CD4-positive, CD25-positive, alpha-beta regulatory T cell (primary cell): ENCODE measurements around the gene CABP1. TPM values are rescaled to one million over a fixed set of nuclear protein-coding genes. Genes with fewer than 3 reads are reported as not detected.

Experiments used
- ATAC-seq, 2 donors: fragments of 150-1000 bp; cut with Tn5 transposase; one replicate each; pipeline ENCODE4 v1.10.0; 2021; ENCODE audit warnings: low read depth in 2 of 2, moderate number of reproducible peaks in 2 of 2, moderate library complexity in 1 of 2
- DNase-seq, 3 donors: peaks; one replicate each; pipeline versions ENCODE4 v3.0.0 to v3.0.0-alpha.2; 2012 to 2022; ENCODE audit warnings: mixed read lengths in 1 of 3
- H3K27ac ChIP-seq: one replicate; pipeline ENCODE4 v1.7.0; 2013; ENCODE audit warnings: mild to moderate bottlenecking, low read length; ENCODE audit not compliant: insufficient read depth, poor library complexity, severe bottlenecking
- H3K27me3 ChIP-seq: one replicate; pipeline ENCODE4 v1.7.0; 2013; ENCODE audit warnings: low read length; ENCODE audit not compliant: control insufficient read depth, insufficient read depth
- H3K36me3 ChIP-seq: one replicate; pipeline ENCODE4 v1.7.0; 2013; ENCODE audit warnings: mild to moderate bottlenecking, low read length, moderate library complexity; ENCODE audit not compliant: control insufficient read depth, insufficient read depth
- H3K4me1 ChIP-seq: 2 replicates; pipeline ENCODE4 v1.7.0; 2013; ENCODE audit warnings: mild to moderate bottlenecking, low read length; ENCODE audit not compliant: insufficient read depth, control insufficient read depth, poor library complexity, severe bottlenecking
- H3K4me3 ChIP-seq: one replicate; pipeline ENCODE4 v1.7.0; 2013; ENCODE audit warnings: low read depth, mild to moderate bottlenecking, low read length, moderate library complexity
- H3K9me3 ChIP-seq, 2 experiments: 1 replicate in 1 of 2; 2 replicates in 1 of 2; pipeline ENCODE4 v1.7.0; 2013; ENCODE audit warnings: low read length in 2 of 2, mild to moderate bottlenecking in 1 of 2, moderate library complexity in 1 of 2; ENCODE audit not compliant: control insufficient read depth in 2 of 2
- H3K27ac Mint-ChIP-seq, 3 donors: one replicate each; pipeline ENCODE4 v1.8.0; 2020 to 2022; ENCODE audit warnings: mild to moderate bottlenecking in 3 of 3, mixed read lengths in 3 of 3, moderate library complexity in 2 of 3
- H3K27me3 Mint-ChIP-seq: one replicate; pipeline ENCODE4 v1.8.0; 2022; ENCODE audit warnings: mild to moderate bottlenecking, mixed read lengths
- H3K36me3 Mint-ChIP-seq: one replicate; pipeline ENCODE4 v1.8.0; 2020; ENCODE audit warnings: mixed read lengths
- H3K4me1 Mint-ChIP-seq, 4 donors: one replicate each; pipeline ENCODE4 v1.8.0; 2020 to 2022; ENCODE audit warnings: mixed read lengths in 4 of 4, mild to moderate bottlenecking in 1 of 4
- H3K4me3 Mint-ChIP-seq, 4 donors: one replicate each; pipeline ENCODE4 v1.8.0; 2020 to 2022; ENCODE audit warnings: mild to moderate bottlenecking in 4 of 4, mixed read lengths in 4 of 4, moderate library complexity in 3 of 4
- H3K9me3 Mint-ChIP-seq, 7 donors: one replicate each; pipeline ENCODE4 v1.8.0; 2020 to 2022; ENCODE audit warnings: mixed read lengths in 7 of 7, mild to moderate bottlenecking in 3 of 7, moderate library complexity in 2 of 7
- polyA plus RNA-seq, 4 donors: library from polyadenylated mRNA; unstranded; fragments of 300-500 nt; fragmentation: Illumina TruSeq; gene quantifications; one replicate each; pipeline ENCODE4 v1.2.3, GENCODE V29; 2021
- total RNA-seq: library from RNA; stranded (reverse); gene quantifications from one replicate; pipeline ENCODE4 v1.2.3, GENCODE V29; 2022

The CABP1 gene
- total RNA-seq (not detected), polyA plus RNA-seq (not detected)

GRCh38 chr12:120639771-120640721 lies at the start of gene CABP1:
TSS of gene CABP1 (plus strand) at chr12:120640626. CDS start at chr12:120640686, 60 bp downstream.
- no peaks in the 10 kb centered on the region for H3K36me3 Mint-ChIP-seq
- peaks cover 0 to 2% (median 0%) of the 10 kb centered on the region in 7 donors for H3K9me3 Mint-ChIP-seq
- H3K4me1 Mint-ChIP-seq: peaks cover 0 to 11% (median 2%) of the 10 kb centered on the region in 4 donors
- Histone ChIP-seq H3K27ac (no peak within 1 kb of the TSS), H3K36me3 (no peaks in the 10 kb centered on the region), H3K9me3 (no peaks in the 10 kb centered on the region), H3K4me1 (peaks cover 14% of the 10 kb centered on the region), H3K4me3 (no peak within 1 kb of the TSS), H3K27me3 (peaks cover 34% of the 10 kb centered on the region)
- H3K4me3 Mint-ChIP-seq: peak within 1 kb of the TSS; percentile 82 to 89 (median 85)
- DNase-seq (peak; percentile 42 to 67 (median 53)), ATAC-seq (peak; percentile 65 to 72)
- no peak within 1 kb of the TSS for H3K27ac Mint-ChIP-seq
- peaks cover 50% of the 10 kb centered on the region for H3K27me3 Mint-ChIP-seq

- Mint-ChIP-seq H3K4me1 (no peaks in the 10 kb centered on the region), H3K36me3 (no peaks in the 10 kb centered on the region), H3K4me3 (no peak overlapping the region), H3K27ac (no peak overlapping the region), H3K9me3 (peaks cover 0 to 1% (median 0%) of the 10 kb centered on the region in 7 donors), H3K27me3 (peaks cover 30% of the 10 kb centered on the region)
- ATAC-seq (no peak), DNase-seq (no peak)
- H3K27me3 ChIP-seq: no peaks in the 10 kb centered on the region
- H3K4me1 ChIP-seq: no peaks in the 10 kb centered on the region
- H3K4me3 ChIP-seq: no peak overlapping the region
- no peak overlapping the region for H3K27ac ChIP-seq
- H3K9me3 ChIP-seq: no peaks in the 10 kb centered on the region
- H3K36me3 ChIP-seq: no peaks in the 10 kb centered on the region
Measured at GRCh38 chr12:120590741-120591407, 49.6 kb upstream of the CABP1 start.

GRCh38 chr12:120592121-120593049 lies 48.0 kb upstream of the CABP1 start:
- Histone ChIP-seq H3K4me3 (no peak overlapping the region), H3K36me3 (no peaks in the 10 kb centered on the region), H3K27me3 (no peaks in the 10 kb centered on the region), H3K9me3 (no peaks in the 10 kb centered on the region), H3K4me1 (no peaks in the 10 kb centered on the region), H3K27ac (no peak overlapping the region)
- no peaks in the 10 kb centered on the region for H3K36me3 Mint-ChIP-seq
- DNase-seq: no peak
- no peak overlapping the region for H3K4me3 Mint-ChIP-seq
- H3K27ac Mint-ChIP-seq: no peak overlapping the region
- peaks cover 33% of the 10 kb centered on the region for H3K27me3 Mint-ChIP-seq
- H3K4me1 Mint-ChIP-seq: no peaks in the 10 kb centered on the region
- ATAC-seq: no peak
- peaks cover 0 to 1% (median 0%) of the 10 kb centered on the region in 7 donors for H3K9me3 Mint-ChIP-seq

- H3K36me3 Mint-ChIP-seq: no peaks in the 10 kb centered on the region
- H3K36me3 ChIP-seq: no peaks in the 10 kb centered on the region
- H3K27ac ChIP-seq: no peak overlapping the region
- no peak overlapping the region for H3K4me3 Mint-ChIP-seq
- DNase-seq (no peak), ATAC-seq (no peak)
- H3K4me3 ChIP-seq: no peak overlapping the region
- no peaks in the 10 kb centered on the region for H3K27me3 ChIP-seq
- H3K4me1 ChIP-seq: no peaks in the 10 kb centered on the region
- H3K27ac Mint-ChIP-seq: no peak overlapping the region
- H3K4me1 Mint-ChIP-seq: no peaks in the 10 kb centered on the region
- H3K9me3 ChIP-seq: no peaks in the 10 kb centered on the region
- peaks cover 0 to 2% (median 0%) of the 10 kb centered on the region in 7 donors for H3K9me3 Mint-ChIP-seq
- H3K27me3 Mint-ChIP-seq: peaks cover 40% of the 10 kb centered on the region
Measured at GRCh38 chr12:120596901-120597300, 43.5 kb upstream of the CABP1 start.

GRCh38 chr12:120597861-120598260 lies 42.6 kb upstream of the CABP1 start:
- ATAC-seq (no peak), DNase-seq (no peak)

GRCh38 chr12:120598674-120599463 lies 41.6 kb upstream of the CABP1 start:
- H3K36me3 ChIP-seq: no peaks in the 10 kb centered on the region
- no peaks in the 10 kb centered on the region for H3K9me3 ChIP-seq
- ATAC-seq: peak in 1 of 2 donors; percentile 28
- Mint-ChIP-seq H3K27me3 (peaks cover 45% of the 10 kb centered on the region), H3K4me3 (no peak overlapping the region), H3K4me1 (no peaks in the 10 kb centered on the region), H3K36me3 (no peaks in the 10 kb centered on the region), H3K9me3 (peaks cover 0 to 2% (median 0%) of the 10 kb centered on the region in 7 donors), H3K27ac (no peak overlapping the region)
- H3K27ac ChIP-seq: no peak overlapping the region
- H3K4me1 ChIP-seq: no peaks in the 10 kb centered on the region
- no peak for DNase-seq
- H3K4me3 ChIP-seq: no peak overlapping the region
- H3K27me3 ChIP-seq: no peaks in the 10 kb centered on the region

More at GRCh38 chr12:120597861-120598260, 42.6 kb upstream of the CABP1 start:
- Mint-ChIP-seq H3K27me3 (peaks cover 41% of the 10 kb centered on the region), H3K36me3 (no peaks in the 10 kb centered on the region), H3K27ac (no peak overlapping the region), H3K4me3 (no peak overlapping the region), H3K9me3 (peaks cover 0 to 2% (median 0%) of the 10 kb centered on the region in 7 donors), H3K4me1 (no peaks in the 10 kb centered on the region)
- Histone ChIP-seq H3K4me1 (no peaks in the 10 kb centered on the region), H3K36me3 (no peaks in the 10 kb centered on the region), H3K27me3 (no peaks in the 10 kb centered on the region), H3K9me3 (no peaks in the 10 kb centered on the region), H3K4me3 (no peak overlapping the region), H3K27ac (no peak overlapping the region)
